Breast epithelium (tissue), 4 donors: ENCODE results near the gene MICAL2. TPM values are rescaled to one million over a fixed set of nuclear protein-coding genes. Genes with fewer than 3 reads are reported as not detected.

Experiments
- DNase-seq, 2 donors: peaks; one replicate each; pipeline ENCODE4 v3.0.0-alpha.2; 2019; ENCODE audit warnings: low spot score in 2 of 2
- H3K27ac ChIP-seq, 2 donors: fragments of 200-600 bp; sonication (generic) in 1 of 2; one replicate each; pipeline ENCODE4 v1.5.1; 2016 to 2019; ENCODE audit warnings: mild to moderate bottlenecking in 1 of 2
- H3K27me3 ChIP-seq, 2 donors: fragments of 200-600 bp; sonication (generic) in 1 of 2; one replicate each; pipeline versions ENCODE4 v1.5.1 to v1.6.0; 2017 to 2019; ENCODE audit warnings: control low read depth in 1 of 2, mild to moderate bottlenecking in 1 of 2
- H3K36me3 ChIP-seq: fragments of 200-600 bp; one replicate; pipeline ENCODE4 v1.5.1; 2019
- H3K4me1 ChIP-seq, 2 donors: fragments of 200-600 bp; sonication (generic); one replicate each; pipeline ENCODE4 v1.5.1; 2016 to 2019; ENCODE audit warnings: control low read depth in 1 of 2
- H3K4me3 ChIP-seq, 3 donors: fragments of 200-600 bp; sonication (generic); 1 replicate in 2 of 3; 2 replicates in 1 of 3; pipeline ENCODE4 v1.5.1; 2016 to 2019; ENCODE audit warnings: mild to moderate bottlenecking in 3 of 3, moderate library complexity in 2 of 3
- H3K9me3 ChIP-seq, 2 donors: fragments of 200-600 bp; sonication (generic) in 1 of 2; one replicate each; pipeline ENCODE4 v1.5.1; 2016 to 2019; ENCODE audit warnings: control low read depth in 1 of 2
- POLR2A ChIP-seq: fragments of 450-650 bp; IDR thresholded peaks from one replicate; pipeline ENCODE4 v1.6.1; 2016; ENCODE audit warnings: antibody characterized with exemption, mild to moderate bottlenecking, moderate library complexity
- POLR2AphosphoS5 ChIP-seq, 3 donors: sonication (generic); formaldehyde crosslinking; IDR thresholded peaks; one replicate each; pipeline ENCODE4 v1.6.1; 2017; ENCODE audit warnings: antibody characterized with exemption in 3 of 3
- intact Hi-C: fragments of 100-400 bp; cut with DNase I; formaldehyde crosslinking; loops from one replicate; pipeline ENCODE4 v1.15.1; 2023; ENCODE audit warnings: low total_unique reads
- total RNA-seq, 3 donors: library from RNA; depleted of rRNA; stranded (reverse); fragments of >200 nt; gene quantifications; one replicate each; pipeline ENCODE4 v1.1.0, GENCODE V29; 2016
- TF ChIP-seq, protein P1 (sequence below), 3 donors: fragments of 450-650 bp; IDR thresholded peaks; one replicate each; pipeline ENCODE4 v1.5.1; 2016 to 2017; ENCODE audit warnings: antibody characterized with exemption in 3 of 3, mild to moderate bottlenecking in 3 of 3, moderate library complexity in 3 of 3

MICAL2 gene
- total RNA-seq, 3 donors from 2014 or later = 30.9 to 52.4 (median 38.6) TPM

GRCh38 chr11:12099132-12099873 is 11.1 kb upstream of the MICAL2 start:
- Histone ChIP-seq H3K27me3 (no peaks in the 10 kb centered on the region), H3K9me3 (no peaks in the 10 kb centered on the region), H3K4me1 (no peaks in the 10 kb centered on the region), H3K27ac (no peak overlapping the region), H3K4me3 (no peak overlapping the region), H3K36me3 (no peaks in the 10 kb centered on the region)
- DNase-seq = no peak
- intact Hi-C loops = no loop called here
- no peak for TF ChIP-seq POLR2AphosphoS5 (IDR thresholded peaks at IDR 0.05)
- TF ChIP-seq, protein P1, sequence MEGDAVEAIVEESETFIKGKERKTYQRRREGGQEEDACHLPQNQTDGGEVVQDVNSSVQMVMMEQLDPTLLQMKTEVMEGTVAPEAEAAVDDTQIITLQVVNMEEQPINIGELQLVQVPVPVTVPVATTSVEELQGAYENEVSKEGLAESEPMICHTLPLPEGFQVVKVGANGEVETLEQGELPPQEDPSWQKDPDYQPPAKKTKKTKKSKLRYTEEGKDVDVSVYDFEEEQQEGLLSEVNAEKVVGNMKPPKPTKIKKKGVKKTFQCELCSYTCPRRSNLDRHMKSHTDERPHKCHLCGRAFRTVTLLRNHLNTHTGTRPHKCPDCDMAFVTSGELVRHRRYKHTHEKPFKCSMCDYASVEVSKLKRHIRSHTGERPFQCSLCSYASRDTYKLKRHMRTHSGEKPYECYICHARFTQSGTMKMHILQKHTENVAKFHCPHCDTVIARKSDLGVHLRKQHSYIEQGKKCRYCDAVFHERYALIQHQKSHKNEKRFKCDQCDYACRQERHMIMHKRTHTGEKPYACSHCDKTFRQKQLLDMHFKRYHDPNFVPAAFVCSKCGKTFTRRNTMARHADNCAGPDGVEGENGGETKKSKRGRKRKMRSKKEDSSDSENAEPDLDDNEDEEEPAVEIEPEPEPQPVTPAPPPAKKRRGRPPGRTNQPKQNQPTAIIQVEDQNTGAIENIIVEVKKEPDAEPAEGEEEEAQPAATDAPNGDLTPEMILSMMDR (IDR thresholded peaks at IDR 0.05) = no peak
- no peak for TF ChIP-seq POLR2A

- TF ChIP-seq POLR2AphosphoS5 (IDR thresholded peaks at IDR 0.05) (no peak), POLR2A (no peak)
- TF ChIP-seq, protein P1 (IDR thresholded peaks at IDR 0.05) = no peak
- no peak for DNase-seq
- Histone ChIP-seq H3K27ac (no peak overlapping the region), H3K9me3 (no peaks in the 10 kb centered on the region), H3K4me1 (no peaks in the 10 kb centered on the region), H3K27me3 (no peaks in the 10 kb centered on the region), H3K4me3 (no peak overlapping the region), H3K36me3 (no peaks in the 10 kb centered on the region)
- intact Hi-C loops = no loop called here
These were observed 10.0 kb upstream of the MICAL2 start for GRCh38 chr11:12100429-12100828.

DNA sequence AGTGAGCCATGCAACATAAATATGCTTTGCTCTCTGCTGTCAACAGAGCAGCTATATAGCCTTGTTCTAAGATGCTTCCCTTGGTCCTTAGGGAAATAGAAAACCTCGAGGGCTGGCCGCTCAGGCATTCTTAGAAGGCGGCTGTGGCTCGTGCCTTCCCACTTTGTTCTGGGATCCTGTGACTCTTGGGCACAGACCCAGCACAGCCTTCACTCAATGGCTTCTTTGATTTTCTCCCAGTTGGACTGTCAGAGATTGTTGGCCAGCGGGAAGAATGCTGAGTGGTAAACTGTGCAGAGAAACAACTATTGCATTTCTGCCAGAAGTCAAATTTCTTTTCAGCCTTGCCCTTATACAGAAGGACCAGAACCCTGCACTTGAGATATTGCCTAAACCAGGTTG is 9.5 kb upstream of the MICAL2 start:
- Histone ChIP-seq H3K4me3 (no peak overlapping the region), H3K27me3 (no peaks in the 10 kb centered on the region), H3K4me1 (no peaks in the 10 kb centered on the region), H3K36me3 (no peaks in the 10 kb centered on the region), H3K9me3 (no peaks in the 10 kb centered on the region), H3K27ac (no peak overlapping the region)
- intact Hi-C loops = no loop called here
- no peak for TF ChIP-seq POLR2A
- TF ChIP-seq, protein P1 (IDR thresholded peaks at IDR 0.05) = no peak
- TF ChIP-seq POLR2AphosphoS5 (IDR thresholded peaks at IDR 0.05) = no peak
- peak in 1 of 2 donors; percentile 69 for DNase-seq

GRCh38 chr11:12101318-12101717 is 9.1 kb upstream of the MICAL2 start:
- no peaks in the 10 kb centered on the region for H3K4me1 ChIP-seq
- no peaks in the 10 kb centered on the region for H3K9me3 ChIP-seq
- TF ChIP-seq, protein P1 (IDR thresholded peaks at IDR 0.05) = no peak
- TF ChIP-seq POLR2A = no peak
- TF ChIP-seq POLR2AphosphoS5 (IDR thresholded peaks at IDR 0.05) = no peak
- no peaks in the 10 kb centered on the region for H3K36me3 ChIP-seq
- H3K4me3 ChIP-seq = no peak overlapping the region
- H3K27me3 ChIP-seq = no peaks in the 10 kb centered on the region
- intact Hi-C loops = no loop called here
- DNase-seq = no peak
- no peak overlapping the region for H3K27ac ChIP-seq

- Histone ChIP-seq H3K27ac (no peak overlapping the region), H3K4me3 (no peak overlapping the region), H3K4me1 (no peaks in the 10 kb centered on the region), H3K27me3 (no peaks in the 10 kb centered on the region), H3K9me3 (no peaks in the 10 kb centered on the region), H3K36me3 (no peaks in the 10 kb centered on the region)
- no peak for TF ChIP-seq POLR2A
- DNase-seq = no peak
- intact Hi-C loops = no loop called here
These were observed 7.6 kb upstream of the MICAL2 start for GRCh38 chr11:12102588-12103410.
